Measurements from ENCODE around the gene NCL.

GRCh38 chr2:231421051-231421580 lies 43.2 kb downstream of the NCL start:
- TF ChIP-seq POLR2AphosphoS5 (IDR thresholded peaks at IDR 0.05): no peak
- TF ChIP-seq CTCF (IDR thresholded peaks at IDR 0.05; ENCODE audit: poor library complexity, severe bottlenecking): no peak
- TF ChIP-seq EP300 (conservative IDR thresholded peaks at IDR 0.05; ENCODE audit: poor library complexity, severe bottlenecking): no peak
- TF ChIP-seq TAF1 (IDR thresholded peaks at IDR 0.05; ENCODE audit: low read depth): no peak
- no peak for TF ChIP-seq EZH2 (IDR thresholded peaks at IDR 0.05; ENCODE audit: borderline replicate concordance, insufficient read depth, low read length, poor library complexity, severe bottlenecking)
- no peak for TF ChIP-seq MXI1 (conservative IDR thresholded peaks at IDR 0.05; ENCODE audit: poor library complexity, severe bottlenecking)
- no peak for TF ChIP-seq RAD21 (conservative IDR thresholded peaks at IDR 0.05)
- TF ChIP-seq SMC3 (conservative IDR thresholded peaks at IDR 0.05; ENCODE audit: poor library complexity): no peak

Measured in neural cell (in vitro differentiated cells).